ENCODE measurements around the gene DMC1.
"Not testable (repeated sequence)": the region's sequence is repeated elsewhere in the genome, so short reads cannot be mapped to it uniquely, and the experiment has no call there.

Gene DMC1, protein sequence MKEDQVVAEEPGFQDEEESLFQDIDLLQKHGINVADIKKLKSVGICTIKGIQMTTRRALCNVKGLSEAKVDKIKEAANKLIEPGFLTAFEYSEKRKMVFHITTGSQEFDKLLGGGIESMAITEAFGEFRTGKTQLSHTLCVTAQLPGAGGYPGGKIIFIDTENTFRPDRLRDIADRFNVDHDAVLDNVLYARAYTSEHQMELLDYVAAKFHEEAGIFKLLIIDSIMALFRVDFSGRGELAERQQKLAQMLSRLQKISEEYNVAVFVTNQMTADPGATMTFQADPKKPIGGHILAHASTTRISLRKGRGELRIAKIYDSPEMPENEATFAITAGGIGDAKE

DNA sequence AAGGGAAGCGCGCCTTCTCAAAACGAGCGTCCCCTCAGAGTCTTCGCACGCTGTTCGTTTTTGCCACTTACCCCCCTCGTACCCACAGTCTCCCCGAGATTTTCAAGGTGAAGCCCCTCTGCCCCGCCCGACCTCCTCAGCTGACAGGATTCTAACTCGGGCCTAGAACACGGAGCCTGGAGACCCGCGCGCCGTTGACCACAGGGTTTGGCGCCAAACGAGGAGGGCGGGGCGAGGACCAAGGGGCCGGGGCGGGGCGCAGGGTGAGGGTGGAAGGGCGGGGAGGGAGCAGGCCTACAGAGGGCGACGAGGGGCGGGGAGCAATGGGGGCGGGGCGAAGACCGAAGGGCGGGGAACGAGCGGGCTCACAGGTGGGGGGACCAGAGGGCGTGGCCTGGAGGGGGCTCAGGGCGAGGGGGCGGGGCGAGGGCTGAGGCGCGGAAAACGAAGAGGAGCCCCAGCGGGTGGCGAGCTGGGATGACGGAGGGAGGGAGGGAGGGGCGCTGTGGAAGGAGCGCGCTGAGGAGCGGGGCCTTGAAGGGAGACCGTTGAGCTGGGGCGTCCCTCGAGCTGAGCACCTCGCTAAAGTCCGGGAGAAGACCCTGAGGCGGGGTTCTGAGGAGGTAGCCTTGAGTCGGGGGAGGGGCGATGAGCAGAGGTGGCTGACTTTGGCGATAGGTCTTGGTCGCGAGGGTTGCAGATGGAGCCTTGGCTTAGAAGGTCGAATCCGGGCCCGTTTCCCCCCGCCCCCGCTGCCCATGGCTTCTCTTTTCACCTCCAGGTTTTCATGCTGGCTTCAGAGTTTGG is at the start of gene DMC1:
TSS of gene DMC1 (minus strand) at position 212 of the 807 bp plus-strand sequence. CDS start 1,927 bp downstream, outside the sequence.
- DNase-seq (ENCODE audit: low read depth, low spot score) = no peak

DNA sequence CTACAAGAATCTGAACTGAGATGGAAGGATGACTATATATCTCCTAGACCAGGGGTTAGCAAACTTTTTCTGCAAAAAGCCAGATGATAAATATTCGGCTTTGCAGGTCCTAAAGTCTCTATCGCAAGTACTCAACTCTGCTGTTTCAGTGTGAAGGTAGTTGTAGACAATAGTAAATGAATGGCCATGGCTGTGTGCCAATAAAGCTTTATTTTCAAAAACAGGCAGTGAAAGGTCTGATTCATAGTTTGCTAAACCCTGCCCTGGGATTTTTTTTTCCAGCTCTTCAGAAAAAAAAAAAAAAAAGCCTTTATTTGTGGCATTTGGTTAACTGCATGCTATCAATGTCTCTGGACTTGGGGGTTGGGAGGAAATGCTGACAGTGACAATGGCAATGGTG is 48.7 kb upstream of the DMC1 start:
- DNase-seq (ENCODE audit: low read depth, low spot score) = no peak

DNA sequence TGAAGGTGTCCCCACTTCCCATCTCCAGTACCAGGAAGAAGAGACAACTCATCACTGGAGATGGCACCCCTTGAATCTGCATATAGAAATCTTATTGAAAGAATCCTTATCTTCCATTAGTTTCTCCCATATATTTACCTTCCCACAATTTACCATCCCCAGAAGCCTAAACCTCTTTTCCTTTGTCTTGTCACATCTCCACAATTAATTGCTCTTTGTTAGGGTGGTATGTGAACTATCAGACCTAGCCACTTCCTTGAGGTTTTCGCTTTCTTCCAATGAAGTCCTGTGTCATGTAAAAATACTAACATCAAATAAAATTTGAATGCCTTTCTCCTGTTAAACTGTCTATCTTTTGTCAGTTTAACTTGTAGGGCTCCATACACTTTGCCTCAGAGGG is 48.3 kb upstream of the DMC1 start:
- DNase-seq (ENCODE audit: low read depth, low spot score) = no peak

DNA sequence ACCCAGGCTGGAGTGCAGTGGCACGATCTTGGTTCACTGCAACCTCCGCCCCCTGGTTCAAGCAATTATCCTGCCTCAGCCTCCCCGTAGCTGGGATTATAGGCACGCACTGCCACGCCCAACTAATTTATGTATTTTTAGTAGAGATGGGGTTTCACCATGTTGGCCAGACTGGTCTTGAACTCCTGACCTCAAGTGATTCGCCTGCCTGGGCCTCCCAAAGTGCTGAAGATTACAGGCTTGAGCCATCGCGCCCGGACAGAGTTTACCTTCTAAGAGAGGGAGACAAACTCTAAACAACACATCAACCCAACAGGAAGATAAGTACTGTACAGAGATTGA is 45.1 kb upstream of the DMC1 start:
- not testable (repeated sequence) for DNase-seq (ENCODE audit: low read depth, low spot score)

DNA sequence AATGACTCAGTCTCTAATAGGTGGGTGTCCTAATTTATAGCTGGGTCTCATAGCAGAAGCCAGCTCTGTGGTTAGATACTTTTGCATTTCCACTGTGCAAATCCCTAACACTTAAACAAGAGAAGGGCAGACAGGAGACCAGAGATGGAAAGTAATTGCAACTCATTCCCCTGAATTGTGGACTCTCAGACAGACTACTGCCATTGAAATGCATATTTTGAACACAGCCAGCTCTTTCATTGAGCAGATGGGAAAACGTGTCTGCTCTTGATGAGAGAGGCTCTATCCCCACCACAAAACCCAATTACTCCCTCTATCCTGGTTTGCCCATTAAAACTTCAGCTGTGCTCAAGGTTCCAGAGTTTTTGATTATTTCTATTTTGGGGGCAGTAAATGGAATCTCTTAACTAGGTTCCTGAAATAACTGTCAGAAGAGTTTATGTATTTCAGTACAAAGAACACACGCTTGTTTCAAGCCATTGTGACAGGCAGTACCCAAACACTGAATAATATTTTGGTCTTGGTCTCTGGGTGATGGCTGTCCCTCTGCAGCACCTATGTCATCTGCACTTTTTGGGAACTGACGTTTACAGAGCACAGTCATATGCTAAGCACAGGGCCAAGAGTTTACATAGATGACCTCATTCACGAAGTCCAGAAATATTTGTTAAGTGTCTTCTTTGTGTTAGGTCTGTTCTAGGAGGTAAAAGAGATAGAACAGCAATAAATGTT is 44.5 kb upstream of the DMC1 start:
- DNase-seq (ENCODE audit: low read depth, low spot score) = no peak

DNA sequence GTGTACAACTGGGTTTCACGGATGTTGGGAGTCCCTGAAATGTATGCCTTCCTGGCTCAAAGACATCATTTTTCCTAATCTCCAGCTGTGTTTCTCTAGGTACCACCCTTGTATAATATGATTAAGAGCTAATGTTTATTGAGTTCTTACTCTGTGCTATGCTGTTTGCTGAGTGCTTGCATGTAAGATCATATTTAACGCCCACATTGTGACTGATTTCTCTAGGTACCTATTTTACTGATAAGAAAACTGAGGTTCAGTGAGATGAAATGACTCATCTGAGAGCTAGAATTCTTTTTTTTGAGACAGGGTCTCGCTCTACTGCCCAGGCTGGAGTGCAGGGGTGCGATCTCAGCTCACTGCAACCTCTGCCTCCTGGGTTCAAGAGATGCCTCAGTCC is 43.6 kb upstream of the DMC1 start:
- DNase-seq (ENCODE audit: low read depth, low spot score) = no peak

DNA sequence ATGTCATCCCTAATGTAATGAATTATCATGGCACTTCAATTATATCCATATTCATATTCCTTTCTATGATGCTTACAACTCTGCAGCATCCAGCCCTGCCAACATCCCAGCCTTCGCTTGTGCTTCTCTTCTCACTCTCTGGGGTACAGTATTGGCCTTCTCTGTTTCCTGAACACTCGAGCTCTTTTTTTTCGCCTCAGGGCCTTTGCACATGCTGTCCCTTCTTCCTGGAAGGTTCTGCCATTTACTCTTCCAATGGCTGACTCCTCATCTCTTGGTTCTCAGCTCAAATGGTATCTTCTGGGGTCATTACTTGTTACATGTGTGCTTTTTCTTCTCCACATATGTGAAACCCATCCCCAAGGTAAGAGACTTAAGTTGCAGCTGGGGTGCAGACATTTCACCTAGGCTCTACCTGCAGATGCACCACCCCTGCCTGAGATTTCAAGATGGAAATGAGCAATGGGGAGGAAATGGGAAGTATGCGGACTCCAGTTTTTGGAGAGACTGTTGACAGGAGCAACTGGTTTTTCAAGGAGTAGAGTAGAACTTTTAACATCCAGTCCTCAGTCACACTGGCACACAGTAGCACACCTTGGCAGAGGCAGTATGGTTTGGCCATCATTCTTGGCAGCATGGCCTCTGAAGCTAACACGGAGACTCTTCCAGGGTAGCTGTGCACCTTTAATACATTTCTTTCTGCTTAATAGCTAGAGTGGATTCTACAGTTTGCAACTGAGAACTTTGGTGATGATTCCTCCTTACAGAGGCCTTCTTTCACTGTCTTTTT is 42.4 kb upstream of the DMC1 start:
- no peak for DNase-seq (ENCODE audit: low read depth, low spot score)

DNA sequence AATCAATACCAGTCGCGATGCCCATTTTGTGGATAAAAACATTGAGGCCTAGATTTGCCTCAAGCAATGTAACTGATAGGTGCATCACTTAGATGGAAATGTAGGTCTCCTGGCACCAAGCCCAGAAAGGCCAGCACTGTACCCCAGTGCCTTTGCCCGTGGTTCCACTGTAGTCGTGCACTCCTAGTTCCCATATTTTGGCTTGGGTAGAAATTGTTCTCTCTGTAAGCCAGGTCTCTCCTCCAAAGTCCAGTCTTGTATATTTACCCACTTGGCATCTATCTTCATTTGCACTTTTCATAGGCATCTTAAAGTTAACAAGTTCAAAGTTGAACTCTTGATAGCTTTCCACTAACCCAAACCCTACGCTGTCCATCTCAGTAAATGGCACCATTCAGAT is 41.6 kb upstream of the DMC1 start:
- no peak for DNase-seq (ENCODE audit: low read depth, low spot score)

DNA sequence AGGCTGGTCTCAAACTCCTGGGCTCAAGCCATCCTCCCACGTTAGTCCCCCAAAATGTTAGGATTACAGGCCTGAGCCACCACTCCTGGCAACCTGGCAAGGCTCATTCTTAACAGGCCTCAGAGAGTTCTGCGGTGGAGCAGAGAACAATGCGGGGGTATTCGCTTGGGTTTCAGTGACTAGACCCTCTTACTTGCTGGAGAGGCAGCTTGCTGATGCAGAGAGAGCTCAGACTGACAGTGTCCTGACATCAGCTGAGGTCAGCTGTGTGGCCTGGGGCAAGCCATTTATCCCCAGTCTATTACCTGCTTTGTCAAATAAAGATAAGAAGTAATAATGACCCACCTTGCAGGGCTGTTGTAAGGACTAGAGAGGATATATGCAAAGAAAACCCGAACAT is 40.3 kb upstream of the DMC1 start:
- no peak for DNase-seq (ENCODE audit: low read depth, low spot score)

DNA sequence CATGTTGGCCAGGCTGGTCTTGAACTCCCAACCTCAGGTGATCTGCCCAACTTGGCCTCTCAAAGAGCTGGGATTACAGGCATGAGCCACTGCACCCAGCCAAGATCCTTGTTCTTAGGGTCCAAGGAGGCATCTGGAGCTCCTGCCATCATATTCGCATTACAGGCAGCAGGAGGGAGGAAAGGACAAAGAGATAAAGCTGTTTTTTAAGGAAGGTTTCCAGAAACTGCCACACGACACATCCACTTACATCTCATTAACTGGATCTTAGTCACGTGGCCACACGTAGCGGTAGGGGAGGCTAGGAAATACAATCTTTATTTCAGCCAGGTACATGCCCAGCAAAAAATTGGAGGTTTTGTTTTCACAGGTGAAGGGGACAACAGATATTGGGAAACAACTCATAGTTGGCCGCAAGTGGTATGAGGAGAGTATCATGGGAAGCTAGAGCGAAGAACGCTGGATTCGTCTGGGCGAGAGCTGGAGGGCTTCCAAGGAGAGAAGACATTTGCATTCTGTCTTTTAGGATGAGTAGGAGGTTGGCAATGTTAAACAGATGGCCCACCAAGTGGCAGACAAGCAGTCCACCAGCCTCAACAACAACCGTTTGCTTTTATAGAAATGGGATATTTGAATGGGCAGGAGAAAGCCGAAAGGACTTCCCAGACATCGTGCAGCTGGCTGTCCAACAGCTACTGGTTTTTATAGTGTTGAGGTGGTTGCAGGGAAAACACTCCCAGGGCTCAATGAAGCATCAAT is 39.2 kb upstream of the DMC1 start:
- no peak for DNase-seq (ENCODE audit: low read depth, low spot score)

DNA sequence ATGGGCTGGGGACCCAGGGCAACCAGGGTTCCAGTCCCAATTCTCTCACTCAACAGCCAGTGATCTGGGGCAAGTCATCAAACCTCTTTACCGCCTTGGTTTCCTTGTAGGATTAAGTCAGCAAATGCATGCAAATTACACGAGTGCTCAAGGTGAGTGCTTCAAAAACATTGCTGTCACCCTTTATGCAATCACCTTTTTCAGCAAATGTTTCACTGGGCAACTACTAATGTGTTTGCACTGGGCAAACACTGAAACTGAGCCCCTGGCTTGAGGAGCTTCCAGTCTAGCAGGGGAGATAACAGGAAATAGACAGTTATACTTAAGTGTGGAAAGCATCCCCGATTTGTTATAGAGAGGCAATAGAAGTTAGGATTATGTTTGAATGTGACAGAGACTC is 37.7 kb upstream of the DMC1 start:
- DNase-seq (ENCODE audit: low read depth, low spot score) = no peak

DNA sequence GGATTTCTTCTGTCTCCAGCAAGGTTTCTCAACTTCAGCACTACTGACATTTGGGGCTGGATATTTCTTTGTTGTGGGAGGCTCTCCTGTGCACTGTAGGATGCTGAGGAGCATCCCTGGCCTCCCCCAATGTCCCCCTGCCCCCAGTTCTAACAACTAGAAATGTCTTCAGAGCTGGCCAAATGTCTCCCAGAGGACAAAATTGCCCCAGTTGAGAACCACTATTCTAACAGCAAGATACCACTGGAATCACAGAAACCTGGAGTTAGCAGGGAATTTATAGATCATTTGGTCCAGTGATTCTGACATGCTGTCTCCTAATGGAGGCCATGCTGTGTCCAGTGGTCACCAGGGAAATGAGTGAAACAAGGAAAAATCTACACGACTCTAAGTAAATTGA is 32.2 kb upstream of the DMC1 start:
- no peak for DNase-seq (ENCODE audit: low read depth, low spot score)

DNA sequence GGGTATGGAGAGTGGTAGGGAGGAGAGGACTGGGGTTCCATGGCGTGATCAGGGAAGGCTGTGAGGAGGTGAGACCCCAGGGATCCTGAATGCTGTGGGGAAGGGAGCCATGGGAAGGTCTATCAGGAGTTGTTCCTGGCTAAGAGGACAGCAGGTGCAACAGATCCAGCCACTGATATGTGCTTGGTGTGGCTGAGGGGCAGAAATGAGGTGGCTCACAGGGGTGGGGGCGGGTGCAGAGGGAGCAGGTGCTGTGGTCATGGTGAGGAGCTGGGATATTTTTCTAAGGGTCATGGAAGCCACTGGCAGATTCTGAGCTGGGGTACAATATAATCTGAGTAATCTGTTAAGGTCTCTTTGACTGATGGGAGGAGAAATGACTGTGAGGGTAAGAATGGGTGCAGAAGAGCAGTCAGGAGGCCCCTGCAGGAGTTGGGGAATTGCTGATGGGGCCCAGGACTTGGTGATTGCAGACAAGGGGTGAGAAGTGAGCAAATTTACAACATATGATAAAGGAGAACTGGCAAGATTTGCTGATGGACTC is 31.3 kb upstream of the DMC1 start:
- no peak for DNase-seq (ENCODE audit: low read depth, low spot score)

DNA sequence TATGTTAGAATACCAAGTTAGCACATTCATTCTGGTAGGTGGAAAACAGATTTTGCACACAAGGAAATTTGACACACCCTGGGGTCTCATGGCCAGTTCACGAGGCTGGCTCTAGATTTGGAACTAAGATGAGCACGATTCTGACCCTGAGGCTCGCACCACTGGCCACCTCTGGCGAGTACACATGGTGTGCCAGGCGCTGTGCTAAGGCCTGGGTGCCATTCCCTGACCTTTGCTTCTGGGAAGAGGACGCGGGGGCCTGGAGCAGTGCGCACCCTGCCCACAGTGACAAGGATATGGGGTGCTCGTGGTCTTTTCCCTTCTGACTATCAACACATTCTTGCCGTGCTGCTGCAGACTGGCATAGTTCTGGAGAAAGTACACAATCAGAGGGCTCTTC is 29.5 kb upstream of the DMC1 start:
- no peak for DNase-seq (ENCODE audit: low read depth, low spot score)

DNA sequence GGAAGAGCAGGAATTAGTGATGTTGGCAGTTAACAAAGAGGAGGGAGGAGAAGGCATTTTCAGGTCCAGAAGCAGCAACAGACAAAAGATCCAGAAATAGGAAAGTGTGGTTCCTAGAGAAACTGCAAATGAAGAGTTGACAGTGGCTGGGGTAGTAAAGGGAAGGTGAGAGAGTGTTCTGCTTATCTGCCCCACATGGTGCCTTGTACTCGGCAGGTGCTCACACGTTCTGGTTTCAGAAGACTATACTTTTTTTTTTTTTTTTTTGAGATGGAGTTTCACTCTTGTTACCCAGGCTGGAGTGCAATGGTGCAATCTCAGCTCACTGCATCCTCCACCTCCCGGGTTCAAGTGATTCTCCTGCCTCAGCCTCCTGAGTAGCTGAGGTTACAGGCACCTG is 12.9 kb upstream of the DMC1 start:
- not testable (repeated sequence) for DNase-seq (ENCODE audit: low read depth, low spot score)

DNA sequence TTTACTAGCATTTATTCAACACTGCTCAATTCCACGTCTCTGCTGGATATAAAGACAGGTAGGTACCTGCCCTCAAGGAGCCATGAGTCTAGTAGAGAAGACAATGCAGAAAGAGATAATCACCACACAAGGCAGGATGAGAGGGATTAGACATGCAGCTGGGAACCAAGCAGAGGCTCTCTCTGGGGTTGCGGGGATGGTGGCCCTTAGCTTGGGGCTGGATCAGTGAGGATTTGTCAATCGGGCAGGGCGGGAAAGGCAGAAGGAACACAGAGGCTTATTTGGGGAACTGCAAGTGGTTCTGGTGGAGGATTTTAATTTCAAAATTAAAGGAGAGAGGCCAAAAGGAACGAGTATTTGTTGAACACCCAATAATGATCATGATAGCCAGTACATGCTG is 8.5 kb upstream of the DMC1 start:
- DNase-seq (ENCODE audit: low read depth, low spot score) = no peak

DNA sequence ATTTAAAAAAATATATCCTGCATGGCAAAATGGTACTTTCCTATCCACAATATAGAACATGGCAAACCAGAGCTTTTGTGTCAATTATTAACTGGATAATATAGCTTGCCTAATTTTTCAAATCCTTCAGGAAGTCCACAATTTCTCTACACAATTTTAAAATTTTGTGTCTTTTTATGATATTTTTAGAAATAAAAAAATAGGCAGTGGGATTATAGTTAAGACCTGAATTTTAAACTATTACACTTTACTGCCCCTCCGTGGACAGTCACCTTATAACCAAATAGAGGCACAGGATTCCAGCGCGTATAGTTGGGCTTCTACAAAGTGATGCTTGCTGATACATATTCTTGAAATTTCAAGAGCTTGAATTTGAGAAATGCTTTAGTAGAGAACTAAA is 2.1 kb upstream of the DMC1 start:
- no peak for DNase-seq (ENCODE audit: low read depth, low spot score)

DNA sequence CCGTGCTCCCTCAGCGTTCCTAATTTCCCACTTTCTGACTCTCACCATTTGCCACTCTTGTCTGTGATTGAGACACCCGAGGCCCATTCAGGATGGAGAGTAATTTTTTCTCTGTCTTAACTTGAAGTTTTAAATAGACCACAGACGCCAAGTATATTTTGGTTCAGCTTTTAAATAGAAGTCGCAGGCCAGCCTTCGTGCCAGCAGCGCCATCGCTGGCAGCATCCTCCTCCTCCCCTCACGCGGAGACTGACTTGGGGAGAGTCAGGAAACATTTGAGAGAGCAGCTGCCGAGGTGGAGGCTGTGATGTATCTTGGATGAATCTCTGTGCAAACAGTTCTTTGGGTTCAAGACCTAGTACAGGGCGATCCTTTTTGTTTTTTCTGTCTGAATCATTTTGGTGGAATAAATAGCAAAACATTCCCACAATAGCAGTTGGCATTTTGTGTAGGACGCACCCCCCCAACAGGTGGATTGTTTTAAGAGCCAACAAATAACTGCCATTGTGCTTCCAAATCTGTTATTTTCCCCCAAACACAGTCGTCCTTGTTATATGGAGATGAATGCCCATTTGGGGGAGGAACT is 889 bp upstream of the DMC1 start:
- DNase-seq (ENCODE audit: low read depth, low spot score) = no peak

DNA sequence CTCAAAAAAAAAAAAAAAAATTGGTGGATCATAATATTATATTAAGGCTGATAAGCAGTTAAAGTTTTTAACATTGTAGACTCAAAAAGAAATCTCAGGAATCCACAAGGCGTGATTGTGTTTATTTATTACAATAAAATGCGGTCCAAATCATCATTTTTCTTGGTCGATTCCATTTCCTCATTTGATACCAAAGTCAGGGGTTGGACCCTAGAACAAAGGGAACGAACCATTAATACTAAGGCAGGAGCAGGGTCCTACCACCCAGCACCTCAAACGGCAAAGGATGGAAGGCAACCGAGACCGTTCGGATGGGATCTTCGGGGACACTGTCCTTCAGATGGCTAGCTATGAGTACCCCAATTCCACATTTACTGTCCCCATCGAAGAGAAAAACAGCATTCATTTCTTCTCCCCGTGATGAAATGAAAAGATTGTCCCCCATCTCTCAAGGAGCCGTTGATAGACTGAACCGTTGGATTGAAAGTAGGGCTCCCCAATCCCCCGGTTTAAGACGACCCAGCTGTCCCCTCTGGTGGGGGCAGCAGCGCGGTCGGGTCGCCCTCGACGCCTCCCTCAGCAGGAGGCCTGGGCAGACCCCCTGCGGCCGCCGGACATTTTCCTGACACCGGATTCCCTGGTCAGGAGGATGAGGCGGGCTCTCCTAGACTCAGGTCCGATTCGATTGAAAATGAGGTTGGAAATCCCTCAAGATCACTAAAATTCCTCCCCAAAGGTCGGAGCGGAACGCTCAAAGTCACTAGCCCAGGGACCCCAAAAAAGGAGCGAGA is 607 bp downstream of the DMC1 start:
- DNase-seq (ENCODE audit: low read depth, low spot score) = no peak
